HG03095 (cell line): Measurements from ENCODE around the gene CD48.

Experiments
- ATAC-seq: cut with Tn5 transposase; IDR thresholded peaks from one replicate; pipeline ENCODE4 v1.9.1; 2021; ENCODE audit warnings: moderate library complexity; ENCODE audit not compliant: unreplicated experiment

CD48 gene, protein sequence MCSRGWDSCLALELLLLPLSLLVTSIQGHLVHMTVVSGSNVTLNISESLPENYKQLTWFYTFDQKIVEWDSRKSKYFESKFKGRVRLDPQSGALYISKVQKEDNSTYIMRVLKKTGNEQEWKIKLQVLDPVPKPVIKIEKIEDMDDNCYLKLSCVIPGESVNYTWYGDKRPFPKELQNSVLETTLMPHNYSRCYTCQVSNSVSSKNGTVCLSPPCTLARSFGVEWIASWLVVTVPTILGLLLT

DNA sequence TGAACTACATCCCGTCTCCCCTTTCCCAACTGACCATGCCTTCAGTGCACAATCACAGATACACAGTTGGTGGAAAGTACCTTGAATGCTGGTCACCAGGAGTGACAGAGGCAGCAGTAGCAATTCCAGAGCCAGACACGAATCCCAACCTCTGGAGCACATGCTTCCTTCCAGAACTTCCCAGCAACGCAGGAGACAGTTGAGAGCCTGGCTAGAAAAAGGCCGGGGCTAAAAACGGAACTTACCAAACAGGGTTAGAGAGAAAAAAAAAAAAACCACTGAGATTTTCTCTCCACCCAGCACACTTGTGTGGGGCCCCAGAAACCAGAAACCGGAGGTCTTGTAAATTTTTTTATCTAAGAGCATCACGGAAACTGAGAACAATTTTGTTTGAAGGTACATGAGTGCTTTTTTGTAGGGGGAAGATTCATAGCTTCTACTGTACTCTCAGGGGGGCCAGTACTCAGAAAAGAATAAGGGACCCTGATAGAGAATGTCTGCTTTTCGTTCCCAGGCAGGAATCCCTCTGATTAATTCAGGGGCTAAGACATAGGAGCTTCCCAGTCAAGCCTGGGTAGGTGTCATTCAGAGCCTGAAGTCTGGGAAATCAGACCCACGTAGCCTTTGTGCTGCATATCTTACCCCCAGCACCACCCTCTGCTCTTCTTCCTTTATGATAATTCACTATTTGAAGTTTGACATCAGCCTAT, at the start of gene CD48:
Gene CD48 (minus strand): TSS at position 221 of the 710 bp plus-strand sequence. CDS start 59 bp downstream, at position 162.
- peak; percentile 42 for ATAC-seq

DNA sequence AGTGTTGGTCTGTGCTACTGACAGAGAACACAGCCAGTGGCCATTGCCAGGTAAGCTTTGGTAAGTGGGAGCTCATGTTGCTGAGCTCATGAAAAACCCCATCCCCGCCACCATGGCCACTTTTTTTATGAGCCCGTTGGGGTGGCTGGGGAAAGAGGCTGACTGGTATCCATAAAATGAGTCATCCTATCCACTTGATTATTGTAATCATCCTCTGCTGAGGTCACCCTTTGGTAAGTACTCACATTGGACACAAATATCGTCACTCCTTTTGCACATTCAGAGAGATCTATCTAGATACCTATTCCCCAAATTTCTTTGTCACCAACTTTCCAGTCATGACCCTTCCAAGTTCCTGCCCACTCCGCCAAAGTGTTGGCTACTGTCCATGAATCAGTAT, 49.4 kb upstream of the CD48 start:
- ATAC-seq, result no peak

DNA sequence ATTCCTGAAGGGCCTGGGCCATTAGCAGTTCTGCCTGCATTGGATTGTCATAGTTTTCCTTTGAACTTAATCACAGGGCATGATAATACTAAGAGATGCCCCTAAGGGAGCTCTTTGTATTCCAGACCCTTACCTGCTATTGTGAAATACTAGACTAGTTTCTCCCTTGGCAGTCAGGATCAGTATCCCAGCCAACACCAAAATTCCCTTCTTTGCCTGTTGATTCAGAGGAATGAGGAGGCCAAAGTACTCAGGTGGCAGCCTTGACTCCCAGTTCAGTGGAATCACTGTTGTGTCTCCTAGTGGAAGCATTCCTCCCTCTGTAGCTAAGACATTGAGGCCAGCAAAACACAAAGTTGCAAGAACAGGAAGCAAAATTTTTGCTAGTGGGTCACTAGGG, 48.1 kb upstream of the CD48 start:
- no peak for ATAC-seq

DNA sequence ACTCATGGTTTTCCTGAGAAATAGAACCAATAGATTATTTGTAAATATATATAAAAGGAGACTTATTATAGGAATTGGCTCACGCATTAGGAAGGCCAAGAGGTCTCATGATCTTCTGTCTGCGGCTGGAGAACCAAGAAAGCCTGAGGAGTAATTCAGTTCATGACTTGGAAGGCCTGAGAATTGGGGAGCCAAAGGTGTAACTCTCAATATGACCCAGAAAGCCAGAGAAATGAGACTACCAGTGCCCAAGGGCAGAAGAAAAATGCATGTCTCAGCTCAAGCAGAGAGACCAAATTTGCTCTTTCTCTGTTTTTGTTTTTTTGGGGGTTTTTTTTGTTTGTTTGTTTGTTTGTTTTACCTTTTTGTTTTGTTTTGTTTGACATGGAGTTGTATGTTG, 46.9 kb upstream of the CD48 start:
- no peak for ATAC-seq

DNA sequence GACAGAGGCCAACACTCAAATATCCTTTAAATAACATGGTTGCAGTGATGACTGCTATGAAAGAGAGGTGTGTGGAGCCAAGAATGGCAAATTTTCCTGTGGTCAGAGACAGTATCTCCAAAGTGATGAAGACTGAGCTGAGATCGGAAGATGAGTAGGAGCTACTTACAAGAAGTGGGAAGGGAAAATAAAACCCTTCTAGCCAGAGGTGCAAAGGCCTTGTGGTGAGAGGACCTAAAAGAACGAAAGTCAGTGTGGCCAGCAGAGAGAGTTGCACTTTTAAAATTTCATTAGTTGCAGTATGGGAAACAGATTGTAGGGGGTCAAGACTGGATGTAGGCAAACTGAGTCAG, 45.2 kb upstream of the CD48 start:
- no peak for ATAC-seq

DNA sequence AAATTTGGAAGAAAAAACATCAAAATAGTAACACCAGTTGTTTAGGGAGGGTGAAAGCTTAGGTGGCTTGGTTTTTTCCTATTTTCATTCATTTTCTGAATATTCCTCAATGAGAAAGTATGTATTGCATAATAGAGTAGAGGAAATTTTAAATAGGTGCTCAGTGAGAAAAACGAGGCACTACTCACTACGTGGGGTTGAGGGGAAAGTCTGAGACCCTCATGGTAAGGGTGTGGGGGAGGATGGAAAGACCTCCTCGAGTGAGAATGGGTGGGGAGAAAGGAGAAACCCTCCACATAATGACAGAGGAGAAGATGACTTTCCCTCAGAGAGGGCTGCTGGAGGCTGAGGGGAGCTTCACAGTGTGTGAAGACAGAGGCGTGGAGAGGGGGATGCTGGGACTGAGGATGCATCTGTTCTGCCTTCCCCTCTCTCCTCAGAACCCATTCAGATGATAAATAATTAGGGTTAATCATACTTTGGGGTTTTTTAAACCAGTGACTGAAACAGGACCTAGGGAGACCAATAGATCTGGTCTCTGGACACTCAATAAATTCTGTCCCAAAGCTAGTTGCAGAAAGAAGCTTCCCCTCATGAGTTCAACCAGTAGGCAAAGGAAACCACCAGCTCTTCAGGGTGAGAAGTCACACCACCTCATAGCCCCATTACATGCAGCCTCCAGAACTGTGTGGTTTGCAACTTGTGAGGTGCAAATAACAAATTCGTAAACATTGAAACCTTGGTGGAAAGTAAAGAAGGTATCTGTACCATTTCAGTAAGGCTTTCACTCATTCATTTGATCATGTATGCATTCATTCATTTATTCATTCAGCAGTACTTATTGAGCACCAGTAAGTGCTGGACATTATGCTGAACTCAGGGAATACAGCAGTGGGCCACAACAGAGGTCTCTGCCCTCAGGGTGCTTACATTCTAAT, 44.6 kb upstream of the CD48 start:
- no peak for ATAC-seq

DNA sequence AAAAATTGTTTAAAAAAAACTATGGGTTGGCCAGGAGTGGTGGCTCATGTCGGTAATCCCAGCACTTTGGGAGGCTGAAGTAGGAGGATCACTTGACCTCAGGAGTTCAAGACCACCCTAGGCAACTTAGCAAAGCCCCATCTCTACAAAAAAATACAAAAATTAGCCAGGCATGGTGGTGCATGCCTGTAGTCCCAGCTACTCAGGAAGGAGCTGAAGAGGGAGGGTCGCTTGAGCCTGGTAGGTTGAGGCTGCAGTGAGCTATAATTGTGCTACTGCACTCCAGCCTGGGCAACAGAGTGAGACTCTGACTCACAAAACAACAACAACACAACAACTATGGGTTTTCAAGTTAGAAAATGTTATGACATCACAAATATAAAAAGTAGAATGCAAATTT, 43.8 kb upstream of the CD48 start:
- ATAC-seq, result no peak

DNA sequence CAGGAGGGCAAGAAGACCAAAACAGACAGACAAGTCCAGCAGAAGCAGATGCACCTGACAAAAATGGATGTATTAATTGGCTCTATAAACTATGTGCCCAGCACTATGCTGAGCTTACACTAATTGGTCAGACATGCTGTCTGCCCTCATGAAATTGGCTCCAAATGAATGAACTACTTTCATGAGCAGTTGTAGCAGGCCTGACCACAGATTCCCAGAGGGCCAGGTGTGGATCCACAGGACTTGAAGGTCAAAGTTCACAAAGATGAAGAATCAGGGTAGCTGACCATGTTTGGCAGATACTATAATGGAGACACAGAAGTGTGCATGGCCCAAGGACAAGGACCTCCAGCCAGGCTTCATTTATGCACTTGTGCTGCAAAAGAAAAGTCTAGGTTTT, 42.0 kb upstream of the CD48 start:
- ATAC-seq, result no peak

DNA sequence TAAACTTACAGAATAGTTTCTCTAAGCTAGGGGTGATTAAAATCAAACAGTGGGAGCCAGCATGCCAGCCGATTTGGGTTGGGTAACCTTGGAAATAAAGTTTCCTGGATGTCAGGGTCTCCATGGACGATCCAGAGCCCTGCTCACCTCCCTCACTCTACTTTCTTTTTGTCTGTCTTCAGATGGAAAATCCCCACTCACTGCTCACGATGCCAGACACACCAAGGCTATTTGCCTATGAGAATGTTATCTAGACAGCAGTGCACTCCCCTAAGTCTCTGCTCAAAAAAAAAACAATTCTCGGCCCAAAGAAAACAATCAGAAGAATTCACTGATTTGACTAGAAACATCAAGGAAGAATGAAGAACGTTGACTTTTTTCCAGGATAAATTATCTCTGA, 41.3 kb upstream of the CD48 start:
- ATAC-seq, result no peak

DNA sequence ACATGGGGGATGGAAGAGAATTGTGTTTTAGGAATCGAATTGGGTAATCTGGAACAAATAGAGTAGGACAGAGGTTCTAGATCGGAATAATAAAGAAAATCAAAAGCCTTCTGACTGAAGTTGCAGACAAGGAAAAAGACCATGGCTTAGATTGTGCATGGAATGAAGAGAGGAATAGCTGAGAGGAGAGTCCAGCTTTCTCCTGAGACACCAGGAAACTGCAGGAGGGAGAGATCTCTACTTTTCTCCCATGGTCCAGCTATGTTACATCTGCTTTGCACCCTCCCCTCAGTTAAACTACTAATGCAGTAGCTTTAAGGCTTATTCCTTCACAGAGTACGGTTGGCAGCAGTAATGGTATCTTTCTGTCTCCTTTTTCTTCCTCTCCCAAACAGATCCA, 40.8 kb upstream of the CD48 start:
- ATAC-seq, result no peak

DNA sequence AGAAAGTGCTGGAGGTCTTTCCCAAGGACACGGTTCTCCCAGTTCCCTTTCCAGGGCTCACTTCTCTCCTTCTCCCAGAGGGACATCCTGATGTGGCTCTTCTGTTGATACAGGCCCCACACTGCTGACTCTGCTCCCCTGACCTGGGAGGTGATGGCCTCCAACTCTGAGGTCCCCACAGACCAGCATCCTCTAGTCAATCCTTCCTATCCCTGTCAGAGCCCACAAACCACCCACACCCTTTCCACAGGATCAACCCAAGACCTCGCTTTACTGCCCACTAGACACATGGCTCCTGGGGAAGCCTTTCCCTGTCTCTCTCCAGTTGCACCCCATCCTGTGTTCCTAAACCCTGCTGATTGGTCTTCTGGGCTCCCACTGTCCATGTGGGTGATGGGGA, 39.0 kb upstream of the CD48 start:
- ATAC-seq, result no peak

DNA sequence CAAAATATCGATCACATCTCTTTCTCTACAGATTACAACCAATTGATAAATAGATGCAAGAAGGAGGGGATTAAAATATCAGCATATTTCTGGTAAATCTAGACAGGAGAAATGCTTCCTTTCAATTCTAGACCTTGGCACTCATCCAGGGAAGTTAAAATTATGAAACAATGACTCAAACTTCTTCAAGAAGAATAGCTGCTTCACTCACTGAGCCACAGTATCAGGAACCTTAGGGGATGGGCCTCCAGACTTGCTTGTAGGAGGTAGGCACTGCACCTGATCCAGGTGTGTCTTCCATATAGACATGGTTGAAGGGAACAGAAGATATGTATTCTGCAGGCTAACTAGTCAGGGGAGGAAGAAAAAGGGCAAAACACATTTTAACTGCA, 37.3 kb upstream of the CD48 start:
- no peak for ATAC-seq

DNA sequence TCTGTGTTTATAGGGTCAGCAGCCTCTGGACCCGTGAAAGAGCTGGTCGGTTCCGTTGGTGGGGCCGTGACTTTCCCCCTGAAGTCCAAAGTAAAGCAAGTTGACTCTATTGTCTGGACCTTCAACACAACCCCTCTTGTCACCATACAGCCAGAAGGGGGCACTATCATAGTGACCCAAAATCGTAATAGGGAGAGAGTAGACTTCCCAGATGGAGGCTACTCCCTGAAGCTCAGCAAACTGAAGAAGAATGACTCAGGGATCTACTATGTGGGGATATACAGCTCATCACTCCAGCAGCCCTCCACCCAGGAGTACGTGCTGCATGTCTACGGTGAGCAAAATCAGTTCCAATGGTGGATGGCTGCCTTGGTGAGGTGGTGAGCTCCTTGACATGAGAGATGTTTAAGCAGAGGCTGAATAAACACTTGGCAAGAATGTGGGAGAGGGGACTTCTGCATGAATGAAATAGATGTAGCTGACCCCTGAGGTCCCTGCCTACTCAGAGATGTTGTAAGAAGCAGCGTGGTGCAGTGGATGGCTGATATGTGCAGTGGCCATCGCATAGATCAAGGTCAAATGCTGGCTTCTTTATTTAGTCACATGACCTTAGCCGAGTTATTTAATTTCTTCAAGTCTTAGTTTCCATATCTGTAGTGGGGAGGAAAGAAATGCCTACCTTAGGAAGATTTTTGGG, 36.7 kb upstream of the CD48 start:
- no peak for ATAC-seq

DNA sequence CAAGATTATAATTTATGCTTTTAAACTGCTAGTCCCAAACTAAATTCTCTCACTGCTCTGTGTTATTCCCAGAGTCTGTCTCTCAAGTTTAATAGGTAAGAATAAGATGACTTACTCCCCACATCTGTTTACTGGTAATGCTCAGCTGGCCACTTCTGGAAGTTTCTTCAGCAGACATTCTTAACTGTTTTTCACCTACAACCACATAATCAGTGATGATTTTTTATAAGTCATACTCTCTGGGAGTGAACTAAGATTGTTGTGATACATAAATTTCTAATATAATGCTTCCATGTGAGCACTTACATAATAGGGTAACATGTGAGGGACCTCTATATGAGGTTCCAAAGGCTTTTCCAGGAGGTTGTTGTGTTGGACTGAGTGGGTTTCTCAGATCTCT, 36.1 kb upstream of the CD48 start:
- no peak for ATAC-seq

DNA sequence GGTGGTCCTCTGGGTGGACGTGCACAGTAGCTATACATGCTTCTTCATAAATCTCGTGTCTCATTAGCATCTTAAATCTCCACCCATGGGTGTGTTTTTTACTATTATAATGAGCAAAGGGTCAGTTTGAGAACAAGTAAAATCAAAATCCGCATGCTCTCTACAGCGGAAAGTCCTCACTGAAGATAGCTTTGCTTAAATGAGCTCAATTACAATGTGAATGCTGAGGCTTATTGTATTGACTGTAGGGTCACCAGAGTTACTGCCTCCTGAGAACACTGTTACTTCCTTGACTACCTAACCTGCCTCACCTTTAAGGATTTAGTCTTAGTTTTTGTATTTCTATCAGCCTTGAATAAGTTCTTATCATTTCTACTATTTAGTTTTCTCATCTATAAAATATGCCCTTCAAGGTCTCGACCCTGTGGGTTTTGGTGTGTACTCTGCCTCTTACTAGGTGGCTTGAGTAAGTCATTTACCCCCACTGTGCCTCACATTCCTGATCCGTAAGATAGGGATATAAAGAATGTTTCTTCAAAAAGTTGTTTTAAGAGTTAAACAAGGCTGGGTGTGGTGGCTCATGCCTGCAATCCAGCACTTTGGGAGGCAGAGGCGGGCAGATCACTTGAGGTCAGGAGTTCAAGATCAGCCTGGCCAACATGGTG, 35.3 kb upstream of the CD48 start:
- no peak for ATAC-seq

DNA sequence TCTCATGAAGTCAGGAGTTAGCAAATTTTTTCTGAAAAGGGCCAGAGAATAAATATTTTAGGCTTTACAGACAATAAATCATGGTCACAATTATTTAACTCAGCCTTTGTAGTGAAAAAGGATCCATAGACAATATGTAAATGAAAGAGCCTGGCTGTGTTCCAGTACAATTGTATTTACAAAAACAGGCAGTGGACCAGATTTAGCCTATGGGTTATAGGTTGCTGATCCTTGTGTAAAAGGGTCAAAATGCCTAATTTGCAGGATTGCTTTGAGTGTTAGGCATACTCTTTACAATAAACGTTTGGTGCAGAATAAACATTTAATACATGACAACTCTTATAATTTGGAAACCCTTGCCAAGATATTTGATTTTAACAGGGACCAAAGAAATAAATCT, 33.9 kb upstream of the CD48 start:
- ATAC-seq, result no peak

DNA sequence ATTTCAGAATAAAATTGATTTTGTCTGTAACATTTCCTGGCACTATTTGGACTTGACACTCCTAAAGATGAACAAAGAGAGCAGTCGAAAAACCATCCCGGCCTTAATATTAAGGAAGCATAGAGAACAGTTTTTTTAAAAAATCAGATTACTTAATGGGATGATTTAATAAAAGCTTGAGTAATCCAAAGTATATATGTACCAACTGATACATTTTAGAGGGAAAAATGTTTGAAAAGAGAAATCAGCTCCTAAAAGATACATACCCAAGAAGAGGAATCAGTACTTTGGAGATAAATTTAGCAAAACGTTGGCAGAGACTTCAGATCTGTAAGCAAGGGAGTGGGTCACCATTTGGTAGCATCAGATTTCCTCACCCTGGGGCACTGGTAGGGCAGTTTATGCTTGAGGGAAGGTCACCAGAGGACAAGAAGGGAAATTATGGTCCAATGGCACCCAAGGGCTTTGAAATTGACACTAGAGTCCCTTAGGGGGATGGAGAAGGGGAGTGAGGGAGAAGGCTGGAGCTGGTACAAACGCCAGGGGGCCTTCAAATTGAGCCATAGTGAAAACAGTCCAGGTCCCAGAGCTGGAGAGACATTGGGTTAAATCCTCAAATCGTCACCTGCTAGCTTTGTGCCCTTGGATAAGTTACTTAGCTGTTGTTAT, 33.4 kb upstream of the CD48 start:
- no peak for ATAC-seq

DNA sequence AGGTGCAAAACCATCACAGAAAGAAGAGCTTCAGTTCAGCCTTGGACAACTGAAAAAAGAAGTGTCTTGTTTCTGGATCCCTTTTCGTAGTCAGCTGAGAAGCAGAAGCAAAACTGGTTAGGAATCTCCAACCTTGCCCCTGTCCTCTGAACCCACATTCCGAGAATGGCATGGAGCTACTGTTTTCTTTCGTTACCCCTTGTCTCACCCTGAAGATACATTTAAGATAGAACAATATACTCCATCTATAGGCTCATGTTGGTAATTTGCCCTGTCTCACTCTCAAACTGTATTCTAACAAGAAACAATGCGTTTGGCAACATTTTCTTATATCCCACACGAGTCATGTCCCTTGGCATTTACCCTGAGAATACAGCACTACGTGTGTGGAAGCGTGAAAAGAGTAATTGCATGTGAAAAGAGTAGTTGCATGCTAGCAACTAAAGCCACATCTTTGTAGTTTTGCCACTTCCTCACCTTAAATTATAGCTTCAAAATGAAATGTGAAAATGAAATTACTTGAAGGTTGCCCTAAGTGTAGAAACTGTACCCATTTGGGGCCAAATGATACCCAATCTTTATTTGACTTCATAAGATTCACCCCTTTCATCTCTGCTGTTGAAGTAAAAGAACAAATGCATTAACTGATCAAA, 32.7 kb upstream of the CD48 start:
- ATAC-seq, result no peak

DNA sequence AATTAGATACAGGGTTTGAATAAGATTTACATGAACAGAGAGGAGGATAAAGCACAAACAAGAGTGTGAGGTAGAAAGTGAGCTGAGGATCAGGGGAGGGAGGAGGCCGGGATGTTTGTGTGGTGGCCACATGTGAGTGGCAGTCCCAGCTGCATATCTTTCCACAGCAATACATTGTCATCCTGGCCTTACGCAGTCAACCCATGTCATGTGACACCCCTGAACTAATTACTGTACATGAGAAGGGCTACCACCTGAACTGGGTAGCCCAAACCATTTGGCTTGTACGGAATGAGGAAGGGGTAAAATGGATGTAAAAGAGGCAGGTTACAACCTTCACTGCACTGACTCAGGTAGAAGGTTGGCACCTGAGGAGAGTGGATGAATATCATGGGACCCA, 31.6 kb upstream of the CD48 start:
- ATAC-seq, result no peak
